ENCODE measurements around the gene S100PBP.
A peak's percentile ranks its signal among the peaks of the same experiment; 100 is the strongest.

The S100PBP gene

GRCh38 chr1:32871364-32872191 lies 54.1 kb downstream of the S100PBP start:
- DNase-seq = no peak

- DNase-seq = no peak
Measured at GRCh38 chr1:32872192-32872460, 54.7 kb downstream of the S100PBP start.

- no peak for DNase-seq
Measured at GRCh38 chr1:32873484-32873883, 56.0 kb downstream of the S100PBP start.

- DNase-seq = no peak
Measured at GRCh38 chr1:32874860-32875752, 57.7 kb downstream of the S100PBP start.

GRCh38 chr1:32876341-32877210 lies 59.1 kb downstream of the S100PBP start:
- DNase-seq = peak; percentile 64

- no peak for DNase-seq
Measured at GRCh38 chr1:32877211-32878110, 60.0 kb downstream of the S100PBP start.

GRCh38 chr1:32878183-32878582 lies 60.7 kb downstream of the S100PBP start:
- DNase-seq = no peak

- no peak for DNase-seq
Measured at GRCh38 chr1:32878637-32879041, 61.2 kb downstream of the S100PBP start.

GRCh38 chr1:32881291-32881690 lies 63.8 kb downstream of the S100PBP start:
- DNase-seq = no peak

- no peak for DNase-seq
Measured at GRCh38 chr1:32881871-32882850, 64.7 kb downstream of the S100PBP start.

GRCh38 chr1:32883338-32884031 lies 66.0 kb downstream of the S100PBP start:
- DNase-seq = no peak

GRCh38 chr1:32884032-32884372 lies 66.5 kb downstream of the S100PBP start:
- DNase-seq = no peak

GRCh38 chr1:32884726-32885125 lies 67.3 kb downstream of the S100PBP start:
- DNase-seq = no peak

- DNase-seq = no peak
Measured at GRCh38 chr1:32885676-32886003, 68.2 kb downstream of the S100PBP start.

- DNase-seq = no peak
Measured at GRCh38 chr1:32886004-32886827, 68.8 kb downstream of the S100PBP start, which contains the start of gene HPCA. TSS of gene HPCA (plus strand) at chr1:32886491. CDS start at chr1:32888899, 2,408 bp downstream.

- DNase-seq = no peak
Measured at GRCh38 chr1:32886828-32887414, 69.5 kb downstream of the S100PBP start.

- DNase-seq = no peak
Measured at GRCh38 chr1:32887623-32888022, 70.2 kb downstream of the S100PBP start.

GRCh38 chr1:32888134-32888533 lies 70.7 kb downstream of the S100PBP start:
- DNase-seq = no peak
